Measurements from ENCODE around the gene RPL18A.
"Not testable (repeated sequence)": the region's sequence is repeated elsewhere in the genome, so short reads cannot be mapped to it uniquely, and the experiment has no call there.

The RPL18A gene

GRCh38 chr19:17866964-17867486, 7.3 kb downstream of the RPL18A start:
- DNase-seq = no peak

DNA sequence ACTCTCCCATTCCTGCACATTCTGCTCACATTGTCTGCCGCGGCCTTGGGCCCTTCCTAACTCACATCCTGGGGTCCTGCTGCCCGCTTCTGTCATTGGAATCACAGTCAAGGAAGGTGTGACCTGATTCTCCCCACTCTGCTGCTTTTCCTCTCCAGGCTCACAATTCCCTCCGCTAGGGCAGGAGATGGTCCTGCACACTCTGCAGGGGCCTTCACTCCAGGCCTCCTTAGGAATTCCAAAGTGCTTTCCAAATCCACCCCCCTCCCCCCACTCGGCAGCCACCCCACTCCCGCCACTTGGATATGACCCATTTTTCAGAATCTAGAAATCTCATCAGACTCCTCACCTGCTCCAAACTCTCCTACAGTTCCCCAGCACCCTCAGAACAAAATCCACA, 9.0 kb downstream of the RPL18A start:
- DNase-seq = no peak

- no peak for DNase-seq
Observed at GRCh38 chr19:17869114-17869608, 9.5 kb downstream of the RPL18A start.

- no peak for DNase-seq
Observed at GRCh38 chr19:17871032-17871877, 11.5 kb downstream of the RPL18A start.

DNA sequence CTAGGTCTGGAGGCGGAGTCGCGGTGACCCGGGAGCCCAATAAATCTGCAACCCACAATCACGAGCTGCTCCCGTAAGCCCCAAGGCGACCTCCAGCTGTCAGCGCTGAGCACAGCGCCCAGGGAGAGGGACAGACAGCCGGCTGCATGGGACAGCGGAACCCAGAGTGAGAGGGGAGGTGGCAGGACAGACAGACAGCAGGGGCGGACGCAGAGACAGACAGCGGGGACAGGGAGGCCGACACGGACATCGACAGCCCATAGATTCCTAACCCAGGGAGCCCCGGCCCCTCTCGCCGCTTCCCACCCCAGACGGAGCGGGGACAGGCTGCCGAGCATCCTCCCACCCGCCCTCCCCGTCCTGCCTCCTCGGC, 12.2 kb downstream of the RPL18A start, which contains the start of gene SLC5A5:
Gene SLC5A5 (plus strand): TSS at position 68 of the 373 bp plus-strand sequence. CDS start 375 bp downstream, outside the sequence.
- DNase-seq = no peak

- no peak for DNase-seq
Observed at GRCh38 chr19:17872251-17873001, 12.7 kb downstream of the RPL18A start.

- DNase-seq = peak; percentile 31
Observed at GRCh38 chr19:17873786-17874757, 14.4 kb downstream of the RPL18A start.

GRCh38 chr19:17874758-17875135, 15.0 kb downstream of the RPL18A start:
- DNase-seq = no peak

DNA sequence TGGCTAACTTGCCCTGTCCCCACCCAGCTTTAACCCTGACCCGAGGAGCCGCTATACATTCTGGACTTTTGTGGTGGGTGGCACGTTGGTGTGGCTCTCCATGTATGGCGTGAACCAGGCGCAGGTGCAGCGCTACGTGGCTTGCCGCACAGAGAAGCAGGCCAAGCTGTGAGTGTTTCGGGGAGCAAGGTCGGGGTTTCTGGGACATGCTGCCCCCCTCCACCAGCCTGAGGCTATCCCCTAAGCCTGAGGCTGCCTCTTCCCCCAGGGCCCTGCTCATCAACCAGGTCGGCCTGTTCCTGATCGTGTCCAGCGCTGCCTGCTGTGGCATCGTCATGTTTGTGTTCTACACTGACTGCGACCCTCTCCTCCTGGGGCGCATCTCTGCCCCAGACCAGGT, 18.0 kb downstream of the RPL18A start:
- no peak for DNase-seq

DNA sequence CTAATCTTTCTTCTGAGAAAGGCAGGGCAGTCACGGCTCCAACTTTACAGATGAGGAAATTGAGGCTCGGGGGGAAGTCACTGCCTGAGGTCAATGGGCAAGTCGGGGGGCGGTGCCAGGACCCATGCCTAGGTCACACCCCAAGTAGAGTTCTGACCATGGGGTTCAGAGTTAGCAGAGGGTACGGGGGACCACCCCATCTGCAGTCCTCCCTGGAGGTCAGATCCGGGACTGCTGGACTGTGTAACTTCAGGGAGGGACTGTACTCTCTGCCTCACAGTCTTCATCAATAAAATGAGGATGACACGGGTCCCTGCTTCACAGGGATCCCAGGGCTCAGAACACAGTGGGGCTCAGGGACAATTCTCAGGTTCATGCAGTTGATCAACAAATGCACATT, 19.8 kb downstream of the RPL18A start:
- no peak for DNase-seq

GRCh38 chr19:17881701-17882100, 22.0 kb downstream of the RPL18A start:
- DNase-seq = no peak

DNA sequence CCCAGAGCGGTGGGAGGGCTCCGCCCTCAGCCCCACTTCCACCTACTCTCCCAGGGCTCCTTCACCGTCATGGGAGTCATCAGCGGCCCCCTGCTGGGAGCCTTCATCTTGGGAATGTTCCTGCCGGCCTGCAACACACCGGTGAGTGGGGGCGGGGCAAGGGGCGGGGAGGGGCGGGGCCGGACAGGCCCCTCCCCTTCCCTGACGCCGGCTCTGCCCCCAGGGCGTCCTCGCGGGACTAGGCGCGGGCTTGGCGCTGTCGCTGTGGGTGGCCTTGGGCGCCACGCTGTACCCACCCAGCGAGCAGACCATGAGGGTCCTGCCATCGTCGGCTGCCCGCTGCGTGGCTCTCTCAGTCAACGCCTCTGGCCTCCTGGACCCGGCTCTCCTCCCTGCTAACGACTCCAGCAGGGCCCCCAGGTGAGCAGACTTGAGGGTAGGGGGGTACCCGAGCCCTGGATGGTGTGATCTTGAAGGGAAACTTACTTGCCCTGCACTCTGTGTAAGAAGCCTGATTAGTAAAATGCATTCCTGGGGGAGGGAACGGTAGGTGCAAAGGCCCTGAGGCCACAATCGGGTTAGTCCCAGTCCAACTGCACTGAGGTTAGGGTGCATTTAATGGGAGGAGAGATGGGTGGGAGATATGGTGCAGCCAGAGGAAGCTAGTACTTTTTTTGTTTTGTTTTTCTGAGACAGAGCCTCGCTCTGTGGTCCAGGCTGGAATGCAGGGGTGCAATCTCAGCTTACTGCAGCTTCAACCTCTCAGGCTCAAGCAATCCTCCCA, 24.1 kb downstream of the RPL18A start:
- no peak for DNase-seq

DNA sequence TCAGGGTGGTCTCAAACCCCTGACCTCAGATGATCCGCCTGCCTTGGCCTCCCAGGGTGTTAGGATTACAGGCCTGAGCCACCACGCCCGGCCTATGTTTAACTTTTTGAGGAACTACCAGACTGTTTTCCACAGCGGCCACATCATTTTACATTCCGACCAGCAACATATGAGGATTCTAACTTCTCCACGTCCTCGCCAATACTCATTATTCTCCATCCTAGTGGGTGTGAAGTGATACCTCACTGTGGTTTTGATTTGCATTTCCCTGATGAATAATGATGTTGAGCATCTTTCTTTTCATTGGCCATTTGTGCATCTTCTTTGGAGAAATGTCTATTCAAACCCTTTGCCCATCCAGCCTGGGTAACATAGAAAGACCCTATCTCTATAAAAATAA, 26.8 kb downstream of the RPL18A start:
- no peak for DNase-seq

GRCh38 chr19:17887221-17887620, 27.5 kb downstream of the RPL18A start:
- DNase-seq = not testable (repeated sequence)

DNA sequence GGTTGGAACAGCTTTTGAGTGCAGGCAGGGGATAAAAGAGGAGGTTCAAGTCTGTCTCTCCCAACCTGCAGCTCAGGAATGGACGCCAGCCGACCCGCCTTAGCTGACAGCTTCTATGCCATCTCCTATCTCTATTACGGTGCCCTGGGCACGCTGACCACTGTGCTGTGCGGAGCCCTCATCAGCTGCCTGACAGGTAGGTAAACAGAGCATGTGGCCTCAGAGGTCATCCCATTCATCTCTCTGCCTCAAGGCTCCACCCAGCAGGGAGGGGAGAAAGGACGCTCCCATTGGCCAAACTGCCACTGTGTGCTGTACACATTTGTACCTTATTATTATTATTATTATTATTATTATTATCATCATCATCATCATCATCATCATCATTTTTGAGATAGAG, 28.6 kb downstream of the RPL18A start:
- DNase-seq = no peak

GRCh38 chr19:17889609-17890214, 30.0 kb downstream of the RPL18A start:
- no peak for DNase-seq

GRCh38 chr19:17893766-17894165, 34.1 kb downstream of the RPL18A start:
- DNase-seq = no peak

DNA sequence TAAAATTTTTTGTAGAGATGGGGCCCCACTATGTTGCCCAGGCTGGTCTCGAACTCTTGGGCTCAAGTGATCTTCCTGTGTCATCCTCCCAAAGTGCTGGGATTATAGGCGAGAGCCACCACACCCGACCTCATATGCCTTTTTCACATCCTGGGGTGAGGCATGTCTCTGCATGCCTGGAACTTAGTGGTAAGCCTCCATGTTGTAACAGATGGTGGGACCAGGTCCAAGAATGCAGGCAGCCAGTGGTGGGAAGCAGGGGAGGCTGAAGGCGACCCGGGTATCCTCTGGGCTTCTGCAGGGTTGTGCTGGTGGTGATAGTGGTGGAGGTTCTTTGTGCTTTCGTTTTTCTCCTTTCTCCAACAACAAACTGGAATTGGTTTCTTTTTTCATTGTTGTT, 43.0 kb downstream of the RPL18A start:
- no peak for DNase-seq

GRCh38 chr19:17908244-17908643, 48.5 kb downstream of the RPL18A start:
- DNase-seq = no peak

DNA sequence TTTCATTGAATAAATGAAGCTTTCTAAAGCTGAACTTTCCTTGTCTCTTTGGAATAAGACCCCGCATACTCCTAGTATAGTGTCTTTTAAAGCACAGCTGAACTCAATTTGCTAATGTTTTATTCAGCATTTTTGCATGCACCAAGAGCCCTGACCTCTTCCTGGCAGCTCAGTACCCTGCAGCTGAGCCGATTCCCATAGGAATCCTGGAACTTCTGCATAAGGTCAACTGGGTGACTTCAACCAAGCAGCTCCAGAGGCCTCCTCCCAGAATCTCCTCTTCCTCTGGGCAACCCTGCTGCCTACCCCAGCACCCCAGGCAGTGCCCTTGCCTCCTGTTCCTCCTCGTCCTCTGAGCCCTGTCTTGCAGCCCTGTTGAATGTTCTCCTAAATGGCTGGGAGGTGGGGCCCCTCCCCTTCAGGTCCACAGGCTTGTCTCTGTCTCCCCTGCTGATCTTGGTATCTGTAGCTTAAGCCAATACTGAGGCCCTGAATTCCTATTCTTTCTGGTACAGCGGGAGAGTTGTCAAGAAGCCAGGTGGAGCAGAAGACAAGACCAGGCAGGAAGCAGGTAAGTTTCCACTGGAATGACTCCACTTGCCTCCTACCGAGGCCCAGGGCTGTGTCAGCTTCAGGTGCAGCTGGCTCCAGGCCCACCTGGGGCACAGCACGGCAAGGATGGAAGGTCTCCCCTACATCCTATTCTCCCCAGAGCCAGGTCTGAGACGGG, 49.5 kb downstream of the RPL18A start:
- no peak for DNase-seq

All from activated gamma-delta T cell (primary cell).